ENCODE measurements around the gene PTER.

PTER gene

GRCh38 chr10:16436758-16437539, at the start of gene PTER:
Gene PTER, plus strand, starts transcription at chr10:16437010. Its CDS starts 47,375 bp downstream, at chr10:16484385.
- peaks cover 3% of the 10 kb centered on the region for H3K4me1 ChIP-seq (ENCODE audit: control insufficient read depth, insufficient read depth, low read length)
- peak within 1 kb of the TSS; percentile 65 for H3K27ac ChIP-seq (ENCODE audit: low read depth, low read length)
- no peaks in the 10 kb centered on the region for H3K27me3 ChIP-seq (ENCODE audit: control insufficient read depth, insufficient read depth, low read length)
- H3K4me3 ChIP-seq (ENCODE audit: low read length) = peak within 1 kb of the TSS; percentile 84
- H3K36me3 ChIP-seq (ENCODE audit: control insufficient read depth, insufficient read depth, low read length) = no peaks in the 10 kb centered on the region
- peak within 1 kb of the TSS; percentile 74 for H3K9ac ChIP-seq (ENCODE audit: low read length)

- H3K4me3 ChIP-seq (ENCODE audit: low read length) = no peak overlapping the region
- no peak overlapping the region for H3K27ac ChIP-seq (ENCODE audit: low read depth, low read length)
- H3K36me3 ChIP-seq (ENCODE audit: control insufficient read depth, insufficient read depth, low read length) = no peaks in the 10 kb centered on the region
- H3K4me1 ChIP-seq (ENCODE audit: control insufficient read depth, insufficient read depth, low read length) = no peaks in the 10 kb centered on the region
- H3K9ac ChIP-seq (ENCODE audit: low read length) = no peak overlapping the region
- no peaks in the 10 kb centered on the region for H3K27me3 ChIP-seq (ENCODE audit: control insufficient read depth, insufficient read depth, low read length)
Observed at GRCh38 chr10:16392531-16393069, 44.2 kb upstream of the PTER start.

- H3K36me3 ChIP-seq (ENCODE audit: control insufficient read depth, insufficient read depth, low read length) = no peaks in the 10 kb centered on the region
- H3K27ac ChIP-seq (ENCODE audit: low read depth, low read length) = no peak overlapping the region
- H3K4me3 ChIP-seq (ENCODE audit: low read length) = no peak overlapping the region
- no peak overlapping the region for H3K9ac ChIP-seq (ENCODE audit: low read length)
- H3K27me3 ChIP-seq (ENCODE audit: control insufficient read depth, insufficient read depth, low read length) = no peaks in the 10 kb centered on the region
- no peaks in the 10 kb centered on the region for H3K4me1 ChIP-seq (ENCODE audit: control insufficient read depth, insufficient read depth, low read length)
Observed at GRCh38 chr10:16393271-16393858, 43.4 kb upstream of the PTER start.

GRCh38 chr10:16401416-16401815, 35.4 kb upstream of the PTER start:
- Histone ChIP-seq H3K4me1 (ENCODE audit: control insufficient read depth, insufficient read depth, low read length) (no peaks in the 10 kb centered on the region), H3K27ac (ENCODE audit: low read depth, low read length) (no peak overlapping the region), H3K9ac (ENCODE audit: low read length) (no peak overlapping the region), H3K27me3 (ENCODE audit: control insufficient read depth, insufficient read depth, low read length) (no peaks in the 10 kb centered on the region), H3K36me3 (ENCODE audit: control insufficient read depth, insufficient read depth, low read length) (no peaks in the 10 kb centered on the region), H3K4me3 (ENCODE audit: low read length) (no peak overlapping the region)

GRCh38 chr10:16408379-16408778, 28.4 kb upstream of the PTER start:
- Histone ChIP-seq H3K27ac (ENCODE audit: low read depth, low read length) (no peak overlapping the region), H3K4me3 (ENCODE audit: low read length) (no peak overlapping the region), H3K9ac (ENCODE audit: low read length) (no peak overlapping the region), H3K36me3 (ENCODE audit: control insufficient read depth, insufficient read depth, low read length) (no peaks in the 10 kb centered on the region), H3K4me1 (ENCODE audit: control insufficient read depth, insufficient read depth, low read length) (no peaks in the 10 kb centered on the region), H3K27me3 (ENCODE audit: control insufficient read depth, insufficient read depth, low read length) (no peaks in the 10 kb centered on the region)

GRCh38 chr10:16417341-16417740, 19.5 kb upstream of the PTER start:
- Histone ChIP-seq H3K27ac (ENCODE audit: low read depth, low read length) (no peak overlapping the region), H3K27me3 (ENCODE audit: control insufficient read depth, insufficient read depth, low read length) (no peaks in the 10 kb centered on the region), H3K36me3 (ENCODE audit: control insufficient read depth, insufficient read depth, low read length) (no peaks in the 10 kb centered on the region), H3K4me1 (ENCODE audit: control insufficient read depth, insufficient read depth, low read length) (no peaks in the 10 kb centered on the region), H3K4me3 (ENCODE audit: low read length) (no peak overlapping the region), H3K9ac (ENCODE audit: low read length) (no peak overlapping the region)

GRCh38 chr10:16423599-16423998, 13.2 kb upstream of the PTER start:
- H3K36me3 ChIP-seq (ENCODE audit: control insufficient read depth, insufficient read depth, low read length) = no peaks in the 10 kb centered on the region
- no peak overlapping the region for H3K9ac ChIP-seq (ENCODE audit: low read length)
- no peak overlapping the region for H3K4me3 ChIP-seq (ENCODE audit: low read length)
- H3K27ac ChIP-seq (ENCODE audit: low read depth, low read length) = no peak overlapping the region
- no peaks in the 10 kb centered on the region for H3K4me1 ChIP-seq (ENCODE audit: control insufficient read depth, insufficient read depth, low read length)
- H3K27me3 ChIP-seq (ENCODE audit: control insufficient read depth, insufficient read depth, low read length) = no peaks in the 10 kb centered on the region

GRCh38 chr10:16425449-16425848, 11.4 kb upstream of the PTER start:
- H3K27me3 ChIP-seq (ENCODE audit: control insufficient read depth, insufficient read depth, low read length) = no peaks in the 10 kb centered on the region
- H3K36me3 ChIP-seq (ENCODE audit: control insufficient read depth, insufficient read depth, low read length) = no peaks in the 10 kb centered on the region
- no peaks in the 10 kb centered on the region for H3K4me1 ChIP-seq (ENCODE audit: control insufficient read depth, insufficient read depth, low read length)
- no peak overlapping the region for H3K27ac ChIP-seq (ENCODE audit: low read depth, low read length)
- no peak overlapping the region for H3K4me3 ChIP-seq (ENCODE audit: low read length)
- no peak overlapping the region for H3K9ac ChIP-seq (ENCODE audit: low read length)

- no peak overlapping the region for H3K9ac ChIP-seq (ENCODE audit: low read length)
- no peaks in the 10 kb centered on the region for H3K27me3 ChIP-seq (ENCODE audit: control insufficient read depth, insufficient read depth, low read length)
- no peaks in the 10 kb centered on the region for H3K4me1 ChIP-seq (ENCODE audit: control insufficient read depth, insufficient read depth, low read length)
- H3K4me3 ChIP-seq (ENCODE audit: low read length) = no peak overlapping the region
- no peaks in the 10 kb centered on the region for H3K36me3 ChIP-seq (ENCODE audit: control insufficient read depth, insufficient read depth, low read length)
- H3K27ac ChIP-seq (ENCODE audit: low read depth, low read length) = no peak overlapping the region
Observed at GRCh38 chr10:16429539-16429938, 7.3 kb upstream of the PTER start.

GRCh38 chr10:16436367-16436757, 448 bp upstream of the PTER start:
- H3K27me3 ChIP-seq (ENCODE audit: control insufficient read depth, insufficient read depth, low read length) = no peaks in the 10 kb centered on the region
- no peaks in the 10 kb centered on the region for H3K36me3 ChIP-seq (ENCODE audit: control insufficient read depth, insufficient read depth, low read length)
- peak overlapping the region; percentile 84 for H3K4me3 ChIP-seq (ENCODE audit: low read length)
- H3K4me1 ChIP-seq (ENCODE audit: control insufficient read depth, insufficient read depth, low read length) = peaks cover 3% of the 10 kb centered on the region
- H3K27ac ChIP-seq (ENCODE audit: low read depth, low read length) = no peak overlapping the region
- H3K9ac ChIP-seq (ENCODE audit: low read length) = no peak overlapping the region

- H3K27me3 ChIP-seq (ENCODE audit: control insufficient read depth, insufficient read depth, low read length) = no peaks in the 10 kb centered on the region
- H3K4me3 ChIP-seq (ENCODE audit: low read length) = peak overlapping the region; percentile 84
- peaks cover 3% of the 10 kb centered on the region for H3K4me1 ChIP-seq (ENCODE audit: control insufficient read depth, insufficient read depth, low read length)
- H3K9ac ChIP-seq (ENCODE audit: low read length) = no peak overlapping the region
- no peaks in the 10 kb centered on the region for H3K36me3 ChIP-seq (ENCODE audit: control insufficient read depth, insufficient read depth, low read length)
- H3K27ac ChIP-seq (ENCODE audit: low read depth, low read length) = no peak overlapping the region
Observed at GRCh38 chr10:16437540-16437894, 707 bp downstream of the PTER start.

- no peak overlapping the region for H3K9ac ChIP-seq (ENCODE audit: low read length)
- no peak overlapping the region for H3K27ac ChIP-seq (ENCODE audit: low read depth, low read length)
- no peaks in the 10 kb centered on the region for H3K27me3 ChIP-seq (ENCODE audit: control insufficient read depth, insufficient read depth, low read length)
- no peaks in the 10 kb centered on the region for H3K36me3 ChIP-seq (ENCODE audit: control insufficient read depth, insufficient read depth, low read length)
- H3K4me3 ChIP-seq (ENCODE audit: low read length) = no peak overlapping the region
- peaks cover 3% of the 10 kb centered on the region for H3K4me1 ChIP-seq (ENCODE audit: control insufficient read depth, insufficient read depth, low read length)
Observed at GRCh38 chr10:16439295-16439694, 2.5 kb downstream of the PTER start.

Data from rectal smooth muscle tissue (tissue), 1 donor.